Measurements from ENCODE around the gene ZCCHC24. TPM values are rescaled to one million over a fixed set of nuclear protein-coding genes. Genes with fewer than 3 reads are reported as not detected.
A peak's percentile ranks its signal among the peaks of the same experiment; 100 is the strongest.

The ZCCHC24 gene
- total RNA-seq, 1 experiment from 2014 or later: 6.0 TPM

DNA sequence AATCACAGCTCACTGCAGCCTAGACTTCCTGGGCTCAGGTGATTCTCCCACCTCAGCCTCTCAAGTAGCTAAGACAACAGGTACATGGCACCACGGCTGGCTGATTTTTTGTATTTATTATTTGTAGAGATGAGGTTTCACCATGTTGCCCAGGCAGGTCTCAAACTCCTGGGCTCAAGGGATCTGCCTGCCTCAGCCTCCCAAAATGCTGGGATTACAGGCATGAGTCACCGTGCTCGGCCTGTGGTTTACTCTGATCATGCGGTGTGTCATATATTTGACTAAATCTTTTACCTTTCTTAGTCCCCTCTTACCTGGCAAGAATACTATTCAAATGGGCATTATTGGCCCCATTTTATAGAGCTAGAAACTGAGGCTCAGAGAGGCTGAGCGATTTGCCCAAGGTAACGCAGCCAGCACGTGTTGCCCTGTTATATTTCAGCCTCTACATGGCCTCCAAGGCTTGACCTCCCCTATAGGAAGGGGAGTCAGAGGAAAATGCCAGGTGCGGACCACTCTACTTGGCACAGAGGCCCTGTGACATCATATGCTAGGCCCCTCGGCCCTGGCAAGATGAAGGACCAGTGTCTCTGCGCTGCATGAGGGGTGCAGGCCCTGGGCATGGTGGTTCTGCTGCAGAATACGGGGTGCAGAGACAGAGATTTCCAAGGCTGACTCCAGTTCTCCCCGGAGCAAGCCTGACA, 8.2 kb downstream of the ZCCHC24 start:
- Histone ChIP-seq H3K27me3 (ENCODE audit: insufficient read depth, low read depth) (no peaks in the 10 kb centered on the region), H3K9me2 (ENCODE audit: insufficient read depth) (no peaks in the 10 kb centered on the region), H3K27ac (0 out of 2 replicates have a peak overlapping the region, but pooled peaks have one; percentile 93), H3K79me2 (ENCODE audit: low read depth) (peaks cover 23% of the 10 kb centered on the region; the same call in 1 of the 2 replicates), H3K4me3 (no peak overlapping the region), H3K4me1 (replicated peaks; ENCODE audit: insufficient read depth) (peaks cover 67% of the 10 kb centered on the region), H3K4me2 (peak overlapping the region; percentile 72), H2AFZ (no peak overlapping the region), H4K20me1 (ENCODE audit: insufficient read depth) (no peaks in the 10 kb centered on the region), H3K36me3 (ENCODE audit: low read depth) (no peaks in the 10 kb centered on the region), H3K9me3 (ENCODE audit: insufficient read depth, low read depth) (no peaks in the 10 kb centered on the region), H3F3A (ENCODE audit: insufficient read depth, low read depth) (peaks cover 25% of the 10 kb centered on the region)
- no TSS peak for BruUV-seq (replicated peaks)
- ChIA-PET POLR2A (ENCODE audit: unreplicated experiment) (no interaction called here), CTCF (no interaction called here)
- intact Hi-C loops (cut with micrococcal nuclease; ENCODE audit: unreplicated experiment): no loop called here
- TF ChIP-seq, protein P1, sequence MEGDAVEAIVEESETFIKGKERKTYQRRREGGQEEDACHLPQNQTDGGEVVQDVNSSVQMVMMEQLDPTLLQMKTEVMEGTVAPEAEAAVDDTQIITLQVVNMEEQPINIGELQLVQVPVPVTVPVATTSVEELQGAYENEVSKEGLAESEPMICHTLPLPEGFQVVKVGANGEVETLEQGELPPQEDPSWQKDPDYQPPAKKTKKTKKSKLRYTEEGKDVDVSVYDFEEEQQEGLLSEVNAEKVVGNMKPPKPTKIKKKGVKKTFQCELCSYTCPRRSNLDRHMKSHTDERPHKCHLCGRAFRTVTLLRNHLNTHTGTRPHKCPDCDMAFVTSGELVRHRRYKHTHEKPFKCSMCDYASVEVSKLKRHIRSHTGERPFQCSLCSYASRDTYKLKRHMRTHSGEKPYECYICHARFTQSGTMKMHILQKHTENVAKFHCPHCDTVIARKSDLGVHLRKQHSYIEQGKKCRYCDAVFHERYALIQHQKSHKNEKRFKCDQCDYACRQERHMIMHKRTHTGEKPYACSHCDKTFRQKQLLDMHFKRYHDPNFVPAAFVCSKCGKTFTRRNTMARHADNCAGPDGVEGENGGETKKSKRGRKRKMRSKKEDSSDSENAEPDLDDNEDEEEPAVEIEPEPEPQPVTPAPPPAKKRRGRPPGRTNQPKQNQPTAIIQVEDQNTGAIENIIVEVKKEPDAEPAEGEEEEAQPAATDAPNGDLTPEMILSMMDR (conservative IDR thresholded peaks at IDR 0.05): no peak
- no peak for TF ChIP-seq EZH2 (IDR thresholded peaks at IDR 0.05; ENCODE audit: low read depth)
- no peak for DNase-seq

DNA sequence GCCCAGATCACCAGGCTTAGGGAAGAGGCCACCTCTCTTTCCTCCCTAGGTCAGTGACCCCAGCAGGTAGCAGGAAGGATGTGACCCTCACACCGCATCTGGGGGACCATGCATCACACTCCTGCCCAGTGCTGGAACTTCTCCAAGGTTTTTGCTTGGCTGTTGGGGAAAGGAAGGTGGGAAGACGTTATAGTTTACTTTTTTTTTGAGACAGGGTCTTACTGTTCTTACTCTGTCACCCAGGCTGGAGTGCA, 8.6 kb downstream of the ZCCHC24 start:
- Histone ChIP-seq H3F3A (ENCODE audit: insufficient read depth, low read depth) (peaks cover 25% of the 10 kb centered on the region), H3K27me3 (ENCODE audit: insufficient read depth, low read depth) (no peaks in the 10 kb centered on the region), H3K4me1 (replicated peaks; ENCODE audit: insufficient read depth) (peaks cover 67% of the 10 kb centered on the region), H2AFZ (no peak overlapping the region), H3K9me2 (ENCODE audit: insufficient read depth) (no peaks in the 10 kb centered on the region), H3K4me2 (peak overlapping the region; percentile 72), H4K20me1 (ENCODE audit: insufficient read depth) (no peaks in the 10 kb centered on the region), H3K4me3 (no peak overlapping the region), H3K36me3 (ENCODE audit: low read depth) (no peaks in the 10 kb centered on the region), H3K79me2 (ENCODE audit: low read depth) (peaks cover 23% of the 10 kb centered on the region; the same call in 1 of the 2 replicates), H3K27ac (0 out of 2 replicates have a peak overlapping the region, but pooled peaks have one; percentile 93), H3K9me3 (ENCODE audit: insufficient read depth, low read depth) (no peaks in the 10 kb centered on the region)
- intact Hi-C loops (cut with micrococcal nuclease; ENCODE audit: unreplicated experiment): no loop called here
- ChIA-PET POLR2A (ENCODE audit: unreplicated experiment) (no interaction called here), CTCF (no interaction called here)
- TF ChIP-seq, protein P1 (conservative IDR thresholded peaks at IDR 0.05): no peak
- TF ChIP-seq EZH2 (IDR thresholded peaks at IDR 0.05; ENCODE audit: low read depth): no peak
- DNase-seq: no peak
- no TSS peak for BruUV-seq (replicated peaks)

DNA sequence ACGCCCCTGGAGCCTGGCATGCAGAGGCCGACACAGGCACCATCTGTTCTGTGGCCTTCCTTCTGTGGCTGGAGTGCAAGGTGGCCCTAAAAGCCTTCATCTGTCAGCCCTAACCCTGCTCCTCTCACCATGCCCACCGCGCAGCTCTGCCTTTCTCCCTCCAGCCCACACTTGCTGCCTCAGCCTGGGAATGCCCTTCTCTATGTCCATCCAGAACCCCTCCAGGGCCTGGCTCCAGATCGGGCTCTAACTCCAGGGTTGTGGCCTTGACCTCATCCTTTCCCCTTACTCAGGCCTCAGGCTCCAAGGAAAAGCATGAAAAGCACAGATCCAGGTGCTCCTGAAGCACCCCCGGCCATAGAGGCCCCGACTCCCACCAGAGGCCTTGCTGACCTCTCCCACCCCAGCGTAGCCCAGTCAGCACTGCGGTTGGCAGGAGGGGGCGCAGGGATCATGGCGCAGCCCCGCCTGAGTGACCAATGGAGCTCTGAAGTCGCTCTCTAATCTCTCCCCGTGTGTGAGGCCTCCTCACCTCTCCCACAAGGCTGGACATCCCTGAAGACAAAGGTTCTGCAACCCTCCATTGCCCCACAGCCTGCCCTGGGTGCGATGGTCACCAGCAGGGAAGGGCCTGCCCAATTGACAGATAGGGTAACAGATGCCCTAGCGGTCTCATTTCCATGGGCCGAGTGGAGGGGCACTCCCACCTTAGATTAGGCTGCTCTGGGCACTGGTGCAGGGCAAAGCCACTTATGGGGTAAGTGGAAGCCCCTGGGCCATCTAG, 9.2 kb downstream of the ZCCHC24 start:
- Histone ChIP-seq H4K20me1 (ENCODE audit: insufficient read depth) (no peaks in the 10 kb centered on the region), H3K27ac (peak overlapping the region; percentile 93), H3K9me3 (ENCODE audit: insufficient read depth, low read depth) (no peaks in the 10 kb centered on the region), H3K27me3 (ENCODE audit: insufficient read depth, low read depth) (no peaks in the 10 kb centered on the region), H3K4me1 (replicated peaks; ENCODE audit: insufficient read depth) (peaks cover 65% of the 10 kb centered on the region), H3K79me2 (ENCODE audit: low read depth) (peaks cover 23% of the 10 kb centered on the region; the same call in 1 of the 2 replicates), H3K4me3 (peak overlapping the region; percentile 43; the same call in 1 of the 2 replicates), H3K36me3 (ENCODE audit: low read depth) (no peaks in the 10 kb centered on the region), H3K4me2 (peak overlapping the region; percentile 72), H2AFZ (peak overlapping the region; percentile 69; the same call in 1 of the 2 replicates), H3K9me2 (ENCODE audit: insufficient read depth) (no peaks in the 10 kb centered on the region), H3F3A (ENCODE audit: insufficient read depth, low read depth) (peaks cover 22% of the 10 kb centered on the region)
- no TSS peak for BruUV-seq (replicated peaks)
- intact Hi-C loops (cut with micrococcal nuclease; ENCODE audit: unreplicated experiment): no loop called here
- DNase-seq: no peak
- TF ChIP-seq EZH2 (IDR thresholded peaks at IDR 0.05; ENCODE audit: low read depth): no peak
- TF ChIP-seq, protein P1 (conservative IDR thresholded peaks at IDR 0.05): no peak
- CTCF ChIA-PET: interaction anchor here (1.2 kb wide), 1 partner anchor 62 kb away, joined by 3 read pairs; no protein-coding TSS in a partner anchor
- POLR2A ChIA-PET (ENCODE audit: unreplicated experiment): no interaction called here

Data from PC-9 (cell line).